OCI-LY7 (cell line): Measurements from ENCODE around the gene IFITM5.

Experiments
- CTCF ChIP-seq: fragments of 200-600 bp; sonication (generic); conservative IDR thresholded peaks from 2 replicates; pipeline ENCODE4 v1.5.1; 2014; ENCODE audit warnings: mild to moderate bottlenecking, antibody characterized with exemption, low read length, moderate library complexity, mixed read lengths
- EZH2phosphoT487 ChIP-seq: fragments of 200-600 bp; sonication (generic); IDR thresholded peaks from 2 replicates; pipeline ENCODE4 v1.6.1; 2018; ENCODE audit warnings: low read depth, borderline replicate concordance, mild to moderate bottlenecking, mixed run types, antibody characterized with exemption, low read length, moderate library complexity, mixed read lengths

- TF ChIP-seq CTCF (peak; percentile 49), EZH2phosphoT487 (no peak)
Measured at GRCh38 chr11:313787-314553, 14.6 kb upstream of the IFITM5 start, which contains the start of gene IFITM1.
